NCI-H2171 treated with DMSO at 0.1 percent for 48 hours (cell line): ENCODE data around the gene GMPPA.

Experiments
- DNase-seq: peaks from one replicate; lab custom pipeline; 2025; lab: John Stamatoyannopoulos, UW

Gene GMPPA

DNA sequence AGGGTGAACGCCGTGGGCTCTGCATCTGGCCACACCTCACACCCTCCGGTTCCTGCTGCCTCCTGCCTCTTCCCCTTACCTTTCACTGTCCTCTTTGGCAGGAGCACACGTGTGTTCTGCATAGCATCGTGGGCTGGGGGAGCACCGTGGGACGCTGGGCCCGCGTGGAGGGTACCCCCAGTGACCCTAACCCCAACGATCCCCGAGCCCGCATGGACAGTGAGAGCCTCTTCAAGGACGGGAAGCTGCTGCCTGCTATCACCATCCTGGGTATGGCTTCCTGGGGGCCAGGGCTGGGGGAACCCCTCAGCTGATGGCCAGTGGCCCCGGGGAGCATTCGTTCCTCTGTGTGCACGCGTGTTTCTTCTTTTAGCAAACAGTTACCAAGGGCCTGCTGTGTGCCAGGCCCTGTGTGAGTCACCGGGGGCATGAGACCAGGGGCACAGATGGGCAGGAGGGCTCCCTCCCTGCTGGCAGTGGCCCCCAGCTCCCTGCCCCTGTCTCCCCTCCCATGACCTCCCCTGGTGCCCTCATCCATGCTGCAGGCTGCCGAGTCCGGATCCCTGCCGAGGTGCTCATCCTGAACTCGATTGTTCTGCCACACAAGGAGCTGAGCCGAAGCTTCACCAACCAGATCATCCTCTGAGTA is 7.6 kb downstream of the GMPPA start:
- no peak for DNase-seq

DNA sequence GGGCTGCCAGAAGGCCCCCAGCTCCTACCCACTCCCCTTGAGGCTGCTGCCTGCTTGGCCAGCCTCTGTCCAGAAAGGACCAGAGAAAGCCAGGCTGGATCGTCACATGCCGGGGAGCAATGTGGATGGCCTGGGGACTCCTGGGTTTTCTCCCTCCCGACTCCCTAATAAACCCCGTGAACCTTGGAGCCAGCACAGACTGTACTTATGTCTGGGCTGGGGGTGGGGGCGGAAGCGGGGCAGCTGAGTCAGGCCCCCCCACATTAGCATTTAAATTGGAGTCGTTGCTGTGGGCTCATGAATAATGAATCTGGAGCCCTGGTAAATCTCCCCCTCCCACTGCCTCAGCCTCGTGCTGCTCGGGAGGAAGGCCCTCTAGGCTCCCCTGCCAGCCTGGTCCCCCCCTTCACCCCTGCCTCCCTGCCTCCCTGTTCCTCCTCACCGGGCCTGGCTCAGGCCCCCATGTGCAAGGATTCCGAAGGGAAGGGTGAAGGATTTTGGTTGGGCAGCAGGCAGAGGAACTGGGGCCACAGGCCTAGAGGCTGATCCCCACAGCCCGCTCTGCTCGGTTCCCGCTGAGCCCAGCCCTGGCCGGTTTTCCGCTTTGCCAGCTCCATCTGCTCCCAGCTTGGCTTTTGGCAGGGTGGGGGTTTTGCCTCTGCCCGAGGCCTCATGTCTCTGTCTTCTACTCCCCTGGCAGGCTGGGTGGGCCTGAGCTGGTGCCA is 8.3 kb downstream of the GMPPA start:
- peak; percentile 93 for DNase-seq

DNA sequence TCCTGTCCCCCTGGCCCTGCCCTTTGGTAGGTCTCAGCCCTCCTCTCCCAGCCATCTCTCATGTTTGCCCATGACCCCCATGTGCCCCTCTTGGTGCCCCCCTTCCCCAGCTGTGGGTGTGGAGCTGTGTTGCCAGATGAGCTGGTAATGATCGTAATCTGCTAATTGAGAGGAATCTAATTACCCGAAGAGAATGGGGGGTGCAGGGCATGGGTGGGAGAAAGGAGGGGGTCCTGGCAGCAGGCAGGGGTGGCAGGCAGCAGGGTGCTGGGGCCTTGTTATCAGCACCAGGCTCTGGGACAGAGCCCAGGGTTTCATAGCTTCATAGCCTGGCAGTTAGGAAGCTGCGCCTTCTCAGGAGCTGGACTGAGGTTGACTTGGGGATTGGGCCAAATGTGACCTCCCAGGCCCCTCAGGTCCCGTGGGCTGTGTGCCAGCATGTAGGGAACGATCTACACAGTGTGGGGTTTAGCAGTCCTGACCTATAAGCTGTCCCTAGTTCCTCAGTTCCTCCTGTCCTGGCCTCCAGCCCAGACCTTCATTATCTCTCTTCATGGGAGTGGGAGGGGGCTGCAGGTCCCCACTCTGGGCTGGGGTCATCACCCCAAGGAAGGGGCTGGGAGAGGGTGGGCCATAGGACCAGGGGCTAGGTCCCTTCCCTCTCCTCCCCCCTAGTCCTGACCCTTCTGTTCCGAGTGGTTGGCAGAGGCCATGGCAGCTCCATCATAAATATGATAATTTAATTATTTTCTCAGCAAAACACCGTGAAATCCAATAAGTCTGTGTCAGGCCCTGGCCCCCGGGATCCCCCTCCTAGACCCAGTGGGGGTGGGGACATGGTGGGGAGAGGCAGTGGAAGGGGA is 9.1 kb downstream of the GMPPA start:
- peak; percentile 85 for DNase-seq

DNA sequence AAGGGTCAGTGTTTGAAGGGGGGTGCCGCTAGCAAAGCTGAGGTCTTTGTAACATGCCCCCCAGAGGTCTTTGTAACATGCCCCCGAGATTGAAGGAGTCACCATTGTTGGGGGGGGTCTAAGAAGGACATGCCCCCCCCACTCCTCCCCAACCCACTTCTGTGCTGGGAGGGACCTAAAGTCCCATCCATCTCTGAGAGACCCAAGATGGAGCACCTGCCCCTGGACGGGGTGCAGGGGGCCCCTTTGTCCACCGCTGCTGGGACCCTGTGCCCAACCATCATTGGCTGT is 9.7 kb downstream of the GMPPA start:
- DNase-seq = no peak

DNA sequence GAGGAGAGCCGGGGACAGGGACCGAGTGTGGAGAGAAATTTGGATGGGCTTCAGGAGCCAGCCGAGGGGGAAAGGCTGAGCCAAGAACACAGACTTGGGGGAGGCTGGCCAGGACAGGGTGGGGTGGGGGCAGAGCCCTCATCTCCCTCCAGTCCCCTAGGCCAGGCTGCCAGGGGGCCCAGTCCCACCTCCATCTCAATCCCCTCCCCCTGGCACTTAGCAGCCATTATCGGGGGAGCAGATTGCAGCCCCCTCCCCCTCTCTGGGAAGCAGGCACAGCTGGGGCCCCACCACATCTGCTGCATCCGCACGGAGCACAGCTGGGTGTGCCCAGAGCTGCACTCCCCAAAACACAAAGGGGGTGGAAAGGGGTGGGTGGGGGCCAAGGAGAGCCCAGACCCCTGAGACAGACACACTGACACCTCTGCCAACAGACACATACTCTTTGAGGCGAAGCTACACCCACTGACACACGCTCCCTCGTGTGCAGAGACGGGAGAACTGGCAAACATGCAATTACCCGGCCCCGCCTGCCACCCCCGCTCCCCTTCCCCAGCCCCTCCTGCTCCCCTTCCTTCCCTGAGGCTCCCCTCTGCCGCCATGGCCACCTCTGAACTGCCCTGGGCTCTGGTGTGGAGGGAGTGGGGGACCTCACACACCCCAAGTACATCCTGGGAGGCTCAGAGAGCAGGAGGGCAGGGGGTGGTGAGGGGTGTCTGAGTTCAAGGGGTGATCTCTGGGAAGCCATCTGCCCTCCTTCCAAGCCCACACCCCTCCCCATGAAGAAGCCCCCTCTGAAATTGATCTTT is 10.5 kb downstream of the GMPPA start:
- DNase-seq = peak; percentile 75

DNA sequence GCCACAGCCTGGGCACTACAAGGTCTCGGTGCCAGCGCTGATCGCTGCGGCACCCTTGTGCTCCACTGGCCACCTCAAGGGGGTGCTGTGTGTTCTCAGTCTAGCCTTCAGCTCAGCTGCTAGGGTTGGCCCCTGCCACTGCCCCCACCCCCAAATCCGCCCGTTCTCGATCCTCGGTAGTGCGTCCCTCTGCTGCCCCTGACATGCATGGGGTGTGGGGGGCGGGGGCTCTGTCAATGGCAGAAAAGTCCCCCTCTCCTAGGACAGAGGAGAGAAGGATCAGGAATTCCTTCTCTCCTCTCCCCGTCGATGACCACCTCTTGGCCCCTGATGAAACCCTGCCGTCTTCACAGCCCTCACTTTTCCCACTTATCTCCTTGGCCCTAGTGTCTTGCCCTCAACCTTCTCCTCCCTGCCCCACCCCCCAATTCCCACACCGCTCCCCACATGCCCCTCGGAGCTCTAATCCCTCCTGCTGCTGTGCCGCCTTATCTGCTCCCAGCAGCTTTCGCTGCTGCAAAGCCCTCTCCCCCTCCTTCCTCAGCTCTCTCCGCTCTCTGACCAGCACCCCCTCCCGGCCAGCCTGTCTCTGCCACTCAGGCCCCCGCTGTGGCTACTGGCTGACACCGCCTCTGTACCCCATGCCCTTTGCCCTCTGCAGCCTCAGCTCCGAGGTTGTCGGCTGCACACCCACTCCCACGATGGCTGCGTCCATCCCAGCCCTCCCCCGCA is 11.3 kb downstream of the GMPPA start:
- DNase-seq = peak; percentile 66

DNA sequence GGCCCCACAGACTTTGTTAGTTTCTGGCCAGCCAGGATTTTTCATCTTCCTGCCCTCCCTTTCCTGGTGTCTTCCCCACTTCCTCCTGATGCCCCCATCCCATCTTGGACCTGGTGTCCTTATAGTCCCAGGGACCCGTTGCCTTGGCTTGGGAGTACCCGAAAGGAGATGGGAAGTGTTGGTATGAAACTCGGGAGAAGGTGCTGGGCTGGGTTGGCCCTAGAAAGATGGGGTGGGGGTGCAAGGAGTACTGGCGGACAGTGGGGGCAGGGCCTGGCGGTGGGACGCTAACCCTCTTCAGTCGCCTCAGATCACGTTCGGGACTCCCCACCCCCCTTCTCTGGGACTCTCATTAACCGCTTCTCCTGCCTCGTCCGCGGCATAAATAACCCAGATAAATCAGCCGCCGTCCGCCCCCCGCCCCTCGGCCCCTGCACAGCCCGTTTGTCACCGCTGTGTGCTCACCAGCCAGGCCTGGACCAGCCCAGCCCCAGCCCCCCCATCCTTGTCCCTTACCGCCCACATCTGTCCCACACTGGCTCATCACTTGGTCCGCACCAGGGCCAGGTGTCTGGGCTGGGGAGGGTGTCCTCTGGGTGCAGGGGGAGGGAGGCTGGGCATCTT is 11.9 kb downstream of the GMPPA start:
- peak; percentile 18 for DNase-seq

DNA sequence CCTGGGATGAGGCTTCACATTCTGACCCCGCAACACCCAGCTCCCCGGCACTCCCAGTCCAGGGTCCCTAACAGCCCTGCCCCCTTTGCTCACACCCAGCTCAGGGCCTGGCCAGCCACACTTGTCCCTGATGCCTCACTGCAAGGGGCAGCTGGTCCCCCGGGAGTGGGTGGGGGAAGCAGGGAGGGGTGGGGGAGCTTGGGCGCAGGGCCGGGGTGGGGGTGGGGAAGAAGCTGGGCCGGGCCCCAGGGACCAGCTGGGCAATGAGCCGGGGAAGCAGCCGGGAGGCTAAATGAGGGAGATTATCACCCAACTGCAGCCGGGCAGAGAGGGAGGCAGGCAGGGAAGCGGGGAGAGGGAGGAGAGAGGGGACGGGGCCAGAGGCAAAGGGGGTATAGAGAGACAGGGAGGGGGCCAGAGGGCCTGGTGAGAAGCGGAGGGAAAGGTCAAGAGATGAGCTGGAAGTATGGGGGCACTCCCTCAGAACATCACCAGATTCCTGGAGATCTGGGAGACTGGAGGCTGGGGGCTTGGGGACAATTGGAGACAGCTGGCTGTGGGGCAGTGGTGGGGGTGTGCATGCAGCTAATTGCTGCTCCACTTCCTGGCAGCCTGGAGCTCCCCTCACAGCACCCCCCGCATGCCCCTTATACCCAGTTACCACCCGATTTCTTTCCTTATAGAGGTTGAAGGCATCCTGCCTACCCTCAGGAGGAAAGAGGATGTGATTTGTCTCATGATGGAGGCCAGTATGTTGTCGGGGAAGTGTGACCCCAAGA is 13.0 kb downstream of the GMPPA start:
- DNase-seq = peak; percentile 73

DNA sequence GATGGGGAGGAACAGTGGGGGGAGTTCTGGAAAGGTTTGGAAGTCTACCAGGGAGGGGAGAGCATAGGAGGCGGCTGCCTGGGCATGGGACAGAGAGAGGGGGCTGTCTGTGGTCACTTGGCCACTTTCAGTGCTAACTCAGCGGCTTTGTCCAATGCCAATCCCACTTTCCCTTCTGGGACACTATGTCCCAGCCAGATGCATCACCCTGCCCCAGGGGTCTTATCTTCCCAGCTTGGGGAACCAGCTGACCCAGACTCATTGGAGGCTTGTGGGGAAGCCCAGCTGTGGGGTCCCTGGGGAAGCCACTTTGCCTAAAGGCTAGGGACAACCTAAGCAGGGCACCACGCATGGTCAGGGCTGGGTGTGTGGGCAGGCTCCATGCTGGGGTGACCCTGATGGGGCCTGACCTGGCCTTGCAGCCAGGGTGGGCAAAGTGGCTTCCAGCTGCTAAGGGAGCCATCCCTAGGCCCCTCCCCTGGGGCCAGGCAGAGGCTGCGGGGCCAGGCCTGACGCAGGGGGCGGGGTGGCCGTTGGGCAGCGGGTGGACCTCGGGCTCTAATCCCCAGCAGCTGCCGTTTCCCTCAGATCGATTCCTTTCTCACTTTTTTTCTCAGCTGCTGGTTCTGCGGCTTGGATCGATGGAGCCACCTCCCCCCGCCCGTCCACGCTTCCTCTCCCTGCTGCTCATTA is 14.0 kb downstream of the GMPPA start:
- DNase-seq = no peak

DNA sequence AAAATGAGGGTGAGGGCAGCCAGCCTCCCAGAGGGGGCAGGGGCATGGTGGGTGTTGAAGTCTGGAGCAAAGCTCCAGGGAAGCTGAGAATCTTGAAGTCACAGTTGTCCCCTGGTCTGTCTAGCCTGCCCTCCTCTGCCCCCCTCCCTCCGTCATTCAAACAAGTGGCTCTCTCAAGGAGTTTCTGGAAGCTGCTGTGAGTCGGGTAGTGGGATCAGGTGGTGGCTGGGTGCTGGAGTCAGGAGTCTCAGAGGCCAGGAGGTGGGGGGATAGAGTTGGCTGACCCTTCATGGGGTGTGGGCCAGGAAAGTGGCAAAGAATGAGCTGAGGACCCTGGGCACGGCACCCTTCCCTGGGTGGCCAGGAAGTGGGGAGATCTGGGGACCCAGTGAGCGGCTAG is 15.1 kb downstream of the GMPPA start:
- no peak for DNase-seq

DNA sequence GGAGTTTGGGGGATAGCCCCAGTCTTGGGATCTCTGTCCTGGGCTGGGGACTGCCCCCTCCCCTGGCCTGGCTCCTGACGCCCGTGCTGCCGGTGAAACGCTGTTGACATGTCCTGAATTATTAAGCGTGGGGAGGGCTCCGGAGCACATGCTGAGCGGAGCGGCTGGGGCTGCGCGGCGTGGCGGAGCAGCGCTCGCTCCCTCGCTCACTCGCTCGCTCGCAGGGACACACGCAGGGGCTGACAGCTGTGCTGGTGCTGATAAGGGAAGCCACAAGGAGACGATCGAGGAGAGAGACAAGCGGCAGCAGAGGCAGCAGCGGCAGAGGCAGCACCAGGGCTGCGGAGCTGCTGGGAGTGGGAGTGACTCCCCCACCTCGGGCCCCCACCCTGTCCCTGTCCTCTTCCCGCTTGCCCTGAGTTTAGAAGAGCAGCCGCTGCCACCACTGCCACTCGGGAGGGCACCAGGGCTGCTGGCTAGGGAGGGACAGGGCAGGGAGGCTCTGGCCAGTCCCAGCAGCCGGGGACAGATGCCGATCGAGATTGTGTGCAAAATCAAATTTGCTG is 15.6 kb downstream of the GMPPA start, which contains the start of gene ASIC4:
Gene ASIC4 (plus strand): TSS at position 287 of the 566 bp plus-strand sequence. CDS start 243 bp downstream, at position 530.
- DNase-seq = peak; percentile 75

DNA sequence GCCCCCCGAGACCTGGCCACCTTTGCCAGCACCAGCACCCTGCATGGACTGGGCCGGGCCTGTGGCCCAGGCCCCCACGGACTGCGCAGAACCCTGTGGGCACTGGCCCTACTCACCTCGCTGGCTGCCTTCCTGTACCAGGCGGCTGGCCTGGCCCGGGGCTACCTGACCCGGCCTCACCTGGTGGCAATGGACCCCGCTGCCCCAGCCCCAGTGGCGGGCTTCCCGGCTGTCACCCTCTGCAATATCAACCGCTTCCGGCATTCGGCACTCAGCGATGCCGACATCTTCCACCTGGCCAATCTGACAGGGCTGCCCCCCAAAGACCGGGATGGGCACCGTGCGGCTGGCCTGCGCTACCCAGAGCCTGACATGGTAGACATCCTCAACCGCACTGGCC is 16.1 kb downstream of the GMPPA start:
- no peak for DNase-seq

DNA sequence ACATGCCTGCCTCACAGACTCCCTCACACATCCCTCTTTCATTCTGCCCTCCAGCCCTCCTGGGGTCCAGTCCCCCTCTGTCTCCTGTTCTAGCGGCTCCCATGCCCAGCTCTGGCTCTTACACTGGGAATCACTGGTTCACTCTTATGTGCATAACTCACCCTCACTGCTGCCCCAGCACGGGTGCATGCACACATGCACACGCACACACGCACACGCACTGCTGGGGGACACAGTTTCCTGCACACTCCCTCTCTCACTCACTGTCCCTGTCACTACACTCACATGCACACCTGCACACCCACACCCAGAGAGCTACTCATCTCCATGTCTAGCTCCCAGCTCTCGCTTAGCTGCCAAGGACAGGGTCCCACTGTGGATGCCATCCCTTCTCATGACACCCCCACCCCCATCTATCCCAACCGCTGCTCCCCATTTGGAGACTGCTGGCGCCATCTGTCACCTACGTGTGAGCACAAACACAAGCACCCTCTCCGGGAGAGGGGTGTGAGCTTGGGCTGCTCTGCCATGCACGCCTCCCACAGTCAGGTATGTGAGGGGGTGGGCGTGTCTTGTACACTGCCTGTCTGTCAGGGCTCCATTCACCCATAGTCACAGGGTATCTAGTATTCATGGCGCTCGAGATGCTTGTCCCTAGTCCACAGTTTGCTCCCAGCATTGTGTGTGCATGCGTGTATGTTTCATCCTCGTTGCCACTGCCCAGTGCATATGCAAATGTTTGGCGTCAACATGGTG is 17.4 kb downstream of the GMPPA start:
- DNase-seq = peak; percentile 12

DNA sequence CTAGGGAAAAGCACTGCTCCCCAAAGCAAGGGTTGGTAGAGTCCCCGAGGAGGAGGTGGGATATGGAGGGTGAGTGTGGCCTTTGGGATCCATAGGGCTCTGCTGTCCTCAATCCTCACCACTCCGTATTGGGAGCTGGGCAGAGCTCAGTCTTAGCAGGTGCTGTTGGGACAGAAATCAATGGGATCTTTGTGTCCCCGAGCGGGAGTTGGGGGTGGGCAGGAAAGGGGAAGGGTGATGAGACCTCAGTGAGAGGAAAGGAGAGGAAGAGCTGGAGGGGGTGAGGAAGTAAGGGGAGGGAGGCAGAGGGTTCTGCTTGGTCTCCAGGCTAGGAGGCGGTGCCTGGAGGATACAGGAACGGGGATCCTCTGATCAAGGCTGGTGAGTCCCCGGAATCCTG is 18.2 kb downstream of the GMPPA start:
- DNase-seq = no peak

DNA sequence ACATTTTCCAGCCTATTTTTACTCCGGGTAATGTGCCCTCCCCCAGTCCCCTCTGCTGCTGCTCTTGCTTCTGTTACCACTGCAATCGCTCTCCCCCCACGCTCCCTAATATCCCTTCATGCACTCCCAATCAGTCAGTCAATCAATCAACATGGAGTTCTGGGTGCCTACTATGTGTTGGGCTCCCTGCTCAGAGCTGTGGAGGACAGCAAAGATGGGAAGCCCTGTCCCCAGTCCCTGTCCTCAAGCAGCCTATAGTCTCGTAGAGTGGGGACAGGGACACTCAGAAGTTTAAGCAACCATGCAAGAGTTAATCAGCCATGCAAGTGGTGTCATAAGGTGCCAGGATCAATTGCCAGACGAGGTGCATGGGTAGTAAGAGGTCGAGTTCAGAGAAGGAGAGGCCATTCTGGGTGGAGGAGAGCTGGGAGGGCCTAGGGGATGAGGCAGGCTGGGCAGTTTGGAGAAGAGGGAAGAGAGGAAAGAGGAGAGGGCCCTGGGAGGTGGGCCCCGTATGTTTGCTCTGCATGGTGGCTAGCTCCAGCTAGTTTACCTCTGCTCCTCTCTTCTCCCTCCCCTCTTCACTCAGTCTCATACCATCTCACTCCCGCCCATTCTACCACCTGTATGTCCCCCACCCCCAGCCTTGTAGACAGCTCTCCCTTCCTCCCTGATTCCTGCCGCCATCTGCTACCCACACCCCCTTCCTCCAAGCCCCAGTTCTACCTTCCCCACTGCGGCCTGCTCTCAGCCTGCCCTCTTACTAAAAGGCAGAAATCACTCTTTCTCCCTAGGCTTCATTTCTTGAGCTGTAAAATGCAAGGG is 19.5 kb downstream of the GMPPA start:
- DNase-seq = peak; percentile 86

DNA sequence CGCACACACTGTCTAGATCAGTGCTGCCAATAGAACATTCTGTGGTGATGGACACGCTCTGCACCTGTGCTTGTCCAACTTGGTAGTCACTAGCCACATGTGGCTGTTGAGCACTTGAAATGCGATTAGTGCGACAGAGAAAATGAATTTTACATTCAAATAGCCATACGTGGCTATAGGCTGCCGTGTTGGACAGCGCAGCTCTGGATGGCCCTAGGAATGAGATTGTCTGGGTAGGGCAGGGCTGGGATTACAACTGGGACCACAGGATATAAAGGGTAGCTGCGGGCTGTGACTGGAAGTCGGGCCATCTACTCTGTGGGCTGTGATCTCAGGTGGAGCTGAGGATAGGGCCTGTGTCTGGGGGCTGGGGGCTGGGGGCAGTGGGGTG is 20.8 kb downstream of the GMPPA start:
- no peak for DNase-seq

DNA sequence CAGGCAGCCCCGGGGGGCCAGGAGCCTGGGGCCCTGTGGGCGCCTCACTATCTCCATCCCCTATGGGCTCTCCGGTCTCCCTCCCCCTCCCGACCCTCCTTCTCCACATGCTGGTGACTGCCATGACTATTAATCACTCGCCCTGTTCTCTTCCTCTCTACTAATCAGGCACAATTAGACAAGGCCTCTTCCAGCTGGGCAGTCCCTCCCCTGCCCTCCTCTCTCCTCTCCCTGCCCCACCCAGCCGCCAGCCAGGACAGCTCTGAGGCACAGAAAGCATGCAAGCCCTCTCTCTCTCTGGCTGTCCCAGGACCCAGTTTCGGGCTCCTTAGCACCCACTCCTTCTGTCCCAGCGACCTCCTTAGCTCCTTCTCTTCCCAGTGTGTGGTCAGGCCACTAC is 21.4 kb downstream of the GMPPA start:
- DNase-seq = no peak
